ENCODE data around the gene VAC14. TPM values are rescaled to one million over a fixed set of nuclear protein-coding genes. Genes with fewer than 3 reads are reported as not detected.

The VAC14 gene
- total RNA-seq, 1 donor: 37.1 TPM

GRCh38 chr16:70721202-70721963 is 79.6 kb downstream of the VAC14 start:
- DNase-seq (ENCODE audit: low read depth): no peak
- no peak overlapping the region for H3K4me3 ChIP-seq (ENCODE audit: low read depth, low read length)
- TF ChIP-seq, protein P1, sequence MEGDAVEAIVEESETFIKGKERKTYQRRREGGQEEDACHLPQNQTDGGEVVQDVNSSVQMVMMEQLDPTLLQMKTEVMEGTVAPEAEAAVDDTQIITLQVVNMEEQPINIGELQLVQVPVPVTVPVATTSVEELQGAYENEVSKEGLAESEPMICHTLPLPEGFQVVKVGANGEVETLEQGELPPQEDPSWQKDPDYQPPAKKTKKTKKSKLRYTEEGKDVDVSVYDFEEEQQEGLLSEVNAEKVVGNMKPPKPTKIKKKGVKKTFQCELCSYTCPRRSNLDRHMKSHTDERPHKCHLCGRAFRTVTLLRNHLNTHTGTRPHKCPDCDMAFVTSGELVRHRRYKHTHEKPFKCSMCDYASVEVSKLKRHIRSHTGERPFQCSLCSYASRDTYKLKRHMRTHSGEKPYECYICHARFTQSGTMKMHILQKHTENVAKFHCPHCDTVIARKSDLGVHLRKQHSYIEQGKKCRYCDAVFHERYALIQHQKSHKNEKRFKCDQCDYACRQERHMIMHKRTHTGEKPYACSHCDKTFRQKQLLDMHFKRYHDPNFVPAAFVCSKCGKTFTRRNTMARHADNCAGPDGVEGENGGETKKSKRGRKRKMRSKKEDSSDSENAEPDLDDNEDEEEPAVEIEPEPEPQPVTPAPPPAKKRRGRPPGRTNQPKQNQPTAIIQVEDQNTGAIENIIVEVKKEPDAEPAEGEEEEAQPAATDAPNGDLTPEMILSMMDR (IDR thresholded peaks at IDR 0.05; ENCODE audit: insufficient read depth, low read depth, low read length): no peak

GRCh38 chr16:70720425-70721201 is 80.3 kb downstream of the VAC14 start:
- H3K4me3 ChIP-seq (ENCODE audit: low read depth, low read length): no peak overlapping the region
- DNase-seq (ENCODE audit: low read depth): no peak
- TF ChIP-seq, protein P1 (IDR thresholded peaks at IDR 0.05; ENCODE audit: insufficient read depth, low read depth, low read length): no peak

- DNase-seq (ENCODE audit: low read depth): no peak
- TF ChIP-seq, protein P1 (IDR thresholded peaks at IDR 0.05; ENCODE audit: insufficient read depth, low read depth, low read length): no peak
- H3K4me3 ChIP-seq (ENCODE audit: low read depth, low read length): no peak overlapping the region
Observed at GRCh38 chr16:70717065-70717464, 83.9 kb downstream of the VAC14 start.

GRCh38 chr16:70715860-70716357 is 85.0 kb downstream of the VAC14 start:
- TF ChIP-seq, protein P1 (IDR thresholded peaks at IDR 0.05; ENCODE audit: insufficient read depth, low read depth, low read length): no peak
- no peak overlapping the region for H3K4me3 ChIP-seq (ENCODE audit: low read depth, low read length)

DNA sequence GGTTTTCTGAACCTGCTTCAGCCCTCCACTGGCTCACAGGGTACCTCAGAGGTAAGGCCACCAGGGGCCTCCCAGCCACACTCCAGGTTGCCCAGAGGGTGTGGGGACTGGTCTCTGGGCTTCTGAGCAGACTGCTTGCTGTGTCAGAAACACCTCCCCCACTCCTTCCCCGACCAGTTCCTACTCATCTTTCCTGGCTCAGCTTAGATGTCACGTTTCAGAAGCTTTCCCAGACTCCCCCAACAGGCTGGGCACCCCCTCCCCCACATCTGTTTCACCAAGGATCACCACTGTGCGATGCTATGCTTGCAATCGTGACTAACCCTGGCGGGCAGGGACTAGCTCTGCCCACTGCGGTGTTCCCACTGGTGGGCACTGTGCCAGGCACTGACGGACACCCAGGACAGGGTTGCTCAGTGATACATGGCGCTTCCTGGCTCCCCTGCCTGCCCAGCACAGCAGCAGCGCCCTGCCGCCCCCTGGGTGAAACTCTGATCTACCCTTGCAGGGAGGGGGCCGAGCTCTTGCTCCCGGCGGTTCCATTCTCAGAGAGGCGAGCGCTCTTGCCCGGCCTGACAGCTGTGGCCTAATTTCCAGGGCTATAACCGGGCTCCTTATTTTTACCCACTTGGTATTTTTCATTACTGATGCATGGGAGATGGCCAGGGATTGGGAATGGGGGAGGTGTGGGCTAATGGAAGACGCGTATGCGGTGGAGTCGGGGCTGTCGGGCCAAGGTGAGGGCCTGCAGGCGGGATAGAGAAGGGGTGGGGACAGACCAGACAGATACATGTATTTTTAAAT is 85.7 kb downstream of the VAC14 start:
- TF ChIP-seq, protein P1 (IDR thresholded peaks at IDR 0.05; ENCODE audit: insufficient read depth, low read depth, low read length): peak; percentile 15
- H3K4me3 ChIP-seq (ENCODE audit: low read depth, low read length): no peak overlapping the region
- peak; percentile 94 for DNase-seq (ENCODE audit: low read depth)

More at GRCh38 chr16:70715860-70716357, 85.0 kb downstream of the VAC14 start:
- peak; percentile 77 for DNase-seq (ENCODE audit: low read depth)

GRCh38 chr16:70714581-70715054 is 86.3 kb downstream of the VAC14 start:
- DNase-seq (ENCODE audit: low read depth): no peak
- H3K4me3 ChIP-seq (ENCODE audit: low read depth, low read length): no peak overlapping the region
- TF ChIP-seq, protein P1 (IDR thresholded peaks at IDR 0.05; ENCODE audit: insufficient read depth, low read depth, low read length): no peak

Data from fibroblast of villous mesenchyme (primary cell).